Measurements from ENCODE around the gene MVB12B.

GRCh38 chr9:126347911-126348760 lies 21.5 kb downstream of the MVB12B start:
- no peak for TF ChIP-seq CTCF (IDR thresholded peaks at IDR 0.05)
- TF ChIP-seq POLR2A (IDR thresholded peaks at IDR 0.05): no peak

Data from testis (tissue), 2 donors.